Skin epidermis (tissue), 12 donors: ENCODE data around the gene RAB41.
"Not testable (repeated sequence)": the region's sequence is repeated elsewhere in the genome, so short reads cannot be mapped to it uniquely, and the experiment has no call there.

ENCODE experiments used
- H3K27ac ChIP-seq, 21 experiments: fragments of 200-600 bp; sonication (generic) in 11 of 21; one replicate each; pipeline ENCODE4 v1.5.0; 2020; ENCODE audit warnings: mild to moderate bottlenecking in 3 of 21, inconsistent platforms in 2 of 21, moderate library complexity in 2 of 21
- H3K4me3 ChIP-seq, 7 experiments: fragments of 200-600 bp; sonication (generic) in 2 of 7; one replicate each; pipeline ENCODE4 v1.5.0; 2020; ENCODE audit warnings: inconsistent platforms in 2 of 7, mild to moderate bottlenecking in 2 of 7, moderate library complexity in 1 of 7

Gene RAB41

GRCh38 chrX:70289168-70289792 is 7.3 kb downstream of the RAB41 start:
- peak overlapping the region in 19 of 21 experiments; percentile 34 to 80 (median 71) for H3K27ac ChIP-seq
- H3K4me3 ChIP-seq = peak overlapping the region; percentile 41 to 62 (median 48)

GRCh38 chrX:70289793-70290770 is 8.1 kb downstream of the RAB41 start, which contains the start of the genes KIF4A and PDZD11:
Gene KIF4A (plus strand): TSS chrX:70290104. CDS start chrX:70290459, 355 bp downstream.
Gene PDZD11 (minus strand): TSS chrX:70289927. CDS start chrX:70289341, 586 bp downstream.
- H3K27ac ChIP-seq = peak within 1 kb of the TSS in 19 of 21 experiments; percentile 34 to 80 (median 71)

GRCh38 chrX:70292788-70293187 is 10.8 kb downstream of the RAB41 start:
- no peak overlapping the region for H3K4me3 ChIP-seq
- no peak overlapping the region for H3K27ac ChIP-seq

More at GRCh38 chrX:70289793-70290770, 8.1 kb downstream of the RAB41 start, which contains the start of the genes KIF4A and PDZD11:
- H3K4me3 ChIP-seq = peak within 1 kb of the TSS; percentile 41 to 62 (median 48)

GRCh38 chrX:70293621-70294020 is 11.6 kb downstream of the RAB41 start:
- no peak overlapping the region for H3K4me3 ChIP-seq

GRCh38 chrX:70301716-70302115 is 19.7 kb downstream of the RAB41 start:
- Histone ChIP-seq H3K27ac (no peak overlapping the region), H3K4me3 (no peak overlapping the region)

More at GRCh38 chrX:70293621-70294020, 11.6 kb downstream of the RAB41 start:
- H3K27ac ChIP-seq = no peak overlapping the region

- no peak overlapping the region for H3K4me3 ChIP-seq
- no peak overlapping the region for H3K27ac ChIP-seq
These were observed 31.5 kb downstream of the RAB41 start for GRCh38 chrX:70313503-70313902.

- no peak overlapping the region for H3K4me3 ChIP-seq
These were observed 40.8 kb downstream of the RAB41 start for GRCh38 chrX:70322784-70323183.

GRCh38 chrX:70323628-70324027 is 41.7 kb downstream of the RAB41 start:
- H3K4me3 ChIP-seq, H3K27ac ChIP-seq: not testable (repeated sequence)

More at GRCh38 chrX:70322784-70323183, 40.8 kb downstream of the RAB41 start:
- H3K27ac ChIP-seq = no peak overlapping the region

GRCh38 chrX:70324326-70324725 is 42.4 kb downstream of the RAB41 start:
- Histone ChIP-seq H3K27ac (no peak overlapping the region), H3K4me3 (no peak overlapping the region)

- no peak overlapping the region for H3K4me3 ChIP-seq
- no peak overlapping the region for H3K27ac ChIP-seq
These were observed 49.2 kb downstream of the RAB41 start for GRCh38 chrX:70331161-70331560.

GRCh38 chrX:70332600-70332999 is 50.6 kb downstream of the RAB41 start:
- Histone ChIP-seq H3K4me3 (no peak overlapping the region), H3K27ac (no peak overlapping the region)
